ENCODE measurements around the gene DNAH14. TPM values are rescaled to one million over a fixed set of nuclear protein-coding genes. Genes with fewer than 3 reads are reported as not detected.

Gene DNAH14
- polyA plus RNA-seq, 1 donor from 2014 or later = 24.9 TPM

- Histone ChIP-seq H4K20me1 (ENCODE audit: insufficient read depth) (peaks cover 15% of the 10 kb centered on the region), H3K9ac (ENCODE audit: low read length) (no peak overlapping the region), H3K4me3 (ENCODE audit: low read length) (no peak overlapping the region), H3K79me2 (replicated peaks; ENCODE audit: insufficient read depth, low read length) (peaks cover 19% of the 10 kb centered on the region), H3K27me3 (ENCODE audit: insufficient read depth, low read depth, low read length) (no peaks in the 10 kb centered on the region), H3K9me3 (ENCODE audit: low read length) (no peaks in the 10 kb centered on the region), H3K36me3 (ENCODE audit: insufficient read depth, low read length) (no peaks in the 10 kb centered on the region), H3K27ac (ENCODE audit: low read length) (no peak overlapping the region), H3K4me2 (ENCODE audit: low read length) (no peak overlapping the region), H3K9me2 (ENCODE audit: insufficient read depth, low read length) (no peaks in the 10 kb centered on the region), H2AFZ (ENCODE audit: low read depth, low read length) (no peak overlapping the region), H3F3A (ENCODE audit: insufficient read depth, low read length, poor library complexity, severe bottlenecking) (peaks cover 7% of the 10 kb centered on the region)
- TF ChIP-seq SMC3 (conservative IDR thresholded peaks at IDR 0.05; ENCODE audit: poor library complexity) = no peak
These were observed 500.8 kb downstream of the DNAH14 start for GRCh38 chr1:225430301-225430700.

GRCh38 chr1:225431081-225431863 lies 501.8 kb downstream of the DNAH14 start:
- Histone ChIP-seq H3K9me2 (ENCODE audit: insufficient read depth, low read length) (no peaks in the 10 kb centered on the region), H3K27me3 (ENCODE audit: insufficient read depth, low read depth, low read length) (no peaks in the 10 kb centered on the region), H3K4me2 (ENCODE audit: low read length) (no peak overlapping the region), H4K20me1 (ENCODE audit: insufficient read depth) (peaks cover 9% of the 10 kb centered on the region), H2AFZ (ENCODE audit: low read depth, low read length) (no peak overlapping the region), H3K9me3 (ENCODE audit: low read length) (no peaks in the 10 kb centered on the region), H3K27ac (ENCODE audit: low read length) (no peak overlapping the region), H3K4me3 (ENCODE audit: low read length) (no peak overlapping the region), H3K9ac (ENCODE audit: low read length) (no peak overlapping the region), H3K36me3 (ENCODE audit: insufficient read depth, low read length) (no peaks in the 10 kb centered on the region), H3K79me2 (replicated peaks; ENCODE audit: insufficient read depth, low read length) (peaks cover 9% of the 10 kb centered on the region), H3F3A (ENCODE audit: insufficient read depth, low read length, poor library complexity, severe bottlenecking) (peaks cover 7% of the 10 kb centered on the region)
- TF ChIP-seq CTCF (IDR thresholded peaks at IDR 0.05; ENCODE audit: poor library complexity, severe bottlenecking) (no peak), EP300 (conservative IDR thresholded peaks at IDR 0.05; ENCODE audit: poor library complexity, severe bottlenecking) (no peak), RAD21 (conservative IDR thresholded peaks at IDR 0.05) (no peak), SMC3 (conservative IDR thresholded peaks at IDR 0.05; ENCODE audit: poor library complexity) (no peak), TAF1 (IDR thresholded peaks at IDR 0.05; ENCODE audit: low read depth) (no peak), POLR2AphosphoS5 (IDR thresholded peaks at IDR 0.05) (no peak), MXI1 (conservative IDR thresholded peaks at IDR 0.05; ENCODE audit: poor library complexity, severe bottlenecking) (no peak), REST (IDR thresholded peaks at IDR 0.05; ENCODE audit: borderline replicate concordance) (no peak), EZH2 (IDR thresholded peaks at IDR 0.05; ENCODE audit: borderline replicate concordance, insufficient read depth, low read length, poor library complexity, severe bottlenecking) (no peak)
